H9 (cell line): ENCODE data around the gene SDC3. TPM values are rescaled to one million over a fixed set of nuclear protein-coding genes. Genes with fewer than 3 reads are reported as not detected.
A peak's percentile ranks its signal among the peaks of the same experiment; 100 is the strongest.
"Not testable (repeated sequence)": the region's sequence is repeated elsewhere in the genome, so short reads cannot be mapped to it uniquely, and the experiment has no call there.

Source experiments
- DNase-seq: peaks from one replicate; pipeline ENCODE4 v3.0.0-alpha.2; 2017
- H2AFZ ChIP-seq: one replicate; pipeline ENCODE4 v1.6.1; 2013; ENCODE audit warnings: mild to moderate bottlenecking, low read length, control low read depth, moderate library complexity
- H2AK5ac ChIP-seq: 2 replicates; pipeline ENCODE4 v1.6.1; 2013; ENCODE audit warnings: low read length, control low read depth, mixed read lengths; ENCODE audit not compliant: insufficient read length
- H2BK120ac ChIP-seq: one replicate; pipeline ENCODE4 v1.6.1; 2013; ENCODE audit warnings: low read depth, mild to moderate bottlenecking, low read length, control low read depth, inconsistent platforms; ENCODE audit not compliant: poor library complexity, severe bottlenecking
- H2BK12ac ChIP-seq: 2 replicates; pipeline ENCODE4 v1.6.1; 2013; ENCODE audit warnings: low read length, control low read depth, mixed read lengths, low read depth; ENCODE audit not compliant: insufficient read length
- H2BK15ac ChIP-seq: 2 replicates; pipeline ENCODE4 v1.6.1; 2013; ENCODE audit warnings: low read depth, low read length, control low read depth
- H2BK20ac ChIP-seq: one replicate; pipeline ENCODE4 v1.6.1; 2013; ENCODE audit warnings: low read depth, mild to moderate bottlenecking, low read length, control low read depth, inconsistent platforms; ENCODE audit not compliant: poor library complexity, severe bottlenecking
- H2BK5ac ChIP-seq: 2 replicates; pipeline ENCODE4 v1.6.1; 2013; ENCODE audit warnings: low read length, control low read depth, mixed read lengths; ENCODE audit not compliant: insufficient read length
- H3K14ac ChIP-seq: 2 replicates; pipeline ENCODE4 v1.6.1; 2013; ENCODE audit warnings: low read length, control low read depth; ENCODE audit not compliant: insufficient read depth
- H3K18ac ChIP-seq: 2 replicates; pipeline ENCODE4 v1.6.1; 2013; ENCODE audit warnings: low read depth, mild to moderate bottlenecking, mixed read lengths, low read length, control low read depth; ENCODE audit not compliant: insufficient read length
- H3K23ac ChIP-seq: 2 replicates; pipeline ENCODE4 v1.6.1; 2013; ENCODE audit warnings: low read length, control low read depth, mixed read lengths, low read depth; ENCODE audit not compliant: insufficient read length
- H3K23me2 ChIP-seq: 2 replicates; pipeline ENCODE4 v1.6.1; 2013; ENCODE audit warnings: low read depth, mild to moderate bottlenecking, mixed read lengths, low read length, control low read depth; ENCODE audit not compliant: insufficient read length, poor library complexity, severe bottlenecking
- H3K27ac ChIP-seq: 2 replicates; pipeline ENCODE4 v1.5.1; 2013; ENCODE audit warnings: low read length, control low read depth, mixed read lengths, low read depth; ENCODE audit not compliant: insufficient read length
- H3K27me3 ChIP-seq: 2 replicates; pipeline ENCODE4 v1.6.1; 2013; ENCODE audit warnings: low read length, control low read depth, inconsistent platforms; ENCODE audit not compliant: insufficient read depth
- H3K4ac ChIP-seq: 2 replicates; pipeline ENCODE4 v1.6.1; 2013; ENCODE audit warnings: low read depth, mild to moderate bottlenecking, control low read depth, inconsistent platforms, low read length, moderate library complexity
- H3K4me1 ChIP-seq: 2 replicates; pipeline ENCODE4 v1.6.1; 2013; ENCODE audit warnings: low read length, control low read depth, inconsistent platforms; ENCODE audit not compliant: insufficient read depth
- H3K4me2 ChIP-seq: 2 replicates; pipeline ENCODE4 v1.6.1; 2013; ENCODE audit warnings: low read length, control low read depth, mixed read lengths; ENCODE audit not compliant: insufficient read length, insufficient read depth
- H3K56ac ChIP-seq: 2 replicates; pipeline ENCODE4 v1.6.1; 2013; ENCODE audit warnings: low read depth, mild to moderate bottlenecking, mixed read lengths, low read length, control low read depth; ENCODE audit not compliant: insufficient read length
- H3K79me1 ChIP-seq: 2 replicates; pipeline ENCODE4 v1.6.1; 2013; ENCODE audit warnings: low read depth, mild to moderate bottlenecking, moderate library complexity, low read length, control low read depth, inconsistent platforms; ENCODE audit not compliant: insufficient read depth, poor library complexity, severe bottlenecking
- H3K79me2 ChIP-seq: 2 replicates; pipeline ENCODE4 v1.6.1; 2013; ENCODE audit warnings: low read length, control low read depth, inconsistent platforms; ENCODE audit not compliant: insufficient read depth
- H3K9ac ChIP-seq: 2 replicates; pipeline ENCODE4 v1.6.1; 2013; ENCODE audit warnings: low read length, control low read depth, mixed read lengths; ENCODE audit not compliant: insufficient read length; ENCODE audit errors: extremely low read depth
- H3K9me3 ChIP-seq: one replicate; pipeline ENCODE4 v1.6.1; 2013; ENCODE audit warnings: low read depth, low read length, inconsistent platforms; ENCODE audit not compliant: control insufficient read depth
- H3T11ph ChIP-seq: one replicate; pipeline ENCODE4 v1.6.1; 2013; ENCODE audit warnings: mild to moderate bottlenecking, low read length, control low read depth, inconsistent platforms
- H4K20me1 ChIP-seq: one replicate; pipeline ENCODE4 v1.6.1; 2013; ENCODE audit not compliant: control insufficient read depth, insufficient read length, insufficient read depth
- H4K5ac ChIP-seq: 2 replicates; pipeline ENCODE4 v1.6.1; 2013; ENCODE audit warnings: low read depth, mild to moderate bottlenecking, mixed read lengths, low read length, control low read depth; ENCODE audit not compliant: insufficient read length
- H4K8ac ChIP-seq: replicated peaks from 2 replicates; pipeline ENCODE4 v1.6.1; 2013; ENCODE audit warnings: low read length, control low read depth, mixed read lengths, low read depth; ENCODE audit not compliant: insufficient read length
- H4K91ac ChIP-seq: 2 replicates; pipeline ENCODE4 v1.6.1; 2013; ENCODE audit warnings: low read depth, mild to moderate bottlenecking, moderate library complexity, mixed read lengths, low read length, control low read depth; ENCODE audit not compliant: insufficient read length
- H3K27ac Mint-ChIP-seq, 3 experiments: 2 replicates in 2 of 3; 3 replicates in 1 of 3; pipeline ENCODE4 v1.8.0; 2020 to 2021; ENCODE audit warnings: mixed read lengths in 3 of 3, mild to moderate bottlenecking in 1 of 3, moderate library complexity in 1 of 3
- H3K27me3 Mint-ChIP-seq: 2 replicates; pipeline ENCODE4 v1.8.0; 2021; ENCODE audit warnings: low read depth, mild to moderate bottlenecking, moderate library complexity, mixed read lengths
- H3K36me3 Mint-ChIP-seq, 3 experiments: 2 replicates in 2 of 3; 3 replicates in 1 of 3; pipeline ENCODE4 v1.8.0; 2020 to 2021; ENCODE audit warnings: low read depth in 3 of 3, mixed read lengths in 3 of 3; ENCODE audit not compliant: insufficient read depth in 1 of 3
- H3K4me1 Mint-ChIP-seq, 2 experiments: 2 replicates each; pipeline ENCODE4 v1.8.0; 2020; ENCODE audit warnings: mixed read lengths in 2 of 2
- H3K4me3 Mint-ChIP-seq, 2 experiments: 2 replicates in 1 of 2; 3 replicates in 1 of 2; pipeline ENCODE4 v1.8.0; 2020 to 2021; ENCODE audit warnings: mild to moderate bottlenecking in 2 of 2, mixed read lengths in 2 of 2, moderate library complexity in 1 of 2
- H3K9me3 Mint-ChIP-seq, 2 experiments: 2 replicates in 1 of 2; 3 replicates in 1 of 2; pipeline ENCODE4 v1.8.0; 2020; ENCODE audit warnings: mild to moderate bottlenecking in 2 of 2, mixed read lengths in 2 of 2, moderate library complexity in 1 of 2
- CTCF ChIP-seq: fragments of 200-600 bp; sonication (generic); conservative IDR thresholded peaks from 3 replicates; pipeline ENCODE4 v1.8.0; 2021; ENCODE audit warnings: antibody characterized with exemption, mild to moderate bottlenecking
- WGBS: extraction: QIAGEN DNeasy Blood & Tissue Kit; methylation state at CpG from one replicate; pipeline ENCODE4 v1.1.7; 2013; ENCODE audit warnings: missing lambda C conversion rate, low lambda C conversion rate, mixed read lengths; ENCODE audit not compliant: insufficient read length; ENCODE audit errors: extremely low coverage; 5-methylcytosine and 5-hydroxymethylcytosine counted together
- total RNA-seq: library from RNA; stranded (reverse); gene quantifications from 2 replicates; pipeline ENCODE4 v1.2.1, GENCODE V29; 2021

The SDC3 gene
- total RNA-seq, 1 experiment from 2014 or later = 25.9 TPM

- no peak for DNase-seq
- no CpG with 5 or more reads among the region's 13 CpGs for WGBS
- peaks cover 16 to 18% of the 10 kb centered on the region in 2 experiments for H3K4me1 Mint-ChIP-seq
Measured at GRCh38 chr1:30868833-30869435, 39.6 kb downstream of the SDC3 start.

GRCh38 chr1:30868057-30868456, 40.5 kb downstream of the SDC3 start:
- no CpG with 5 or more reads among the region's 4 CpGs for whole genome bisulfite sequencing
- not testable (repeated sequence) for H3K4ac ChIP-seq

More at GRCh38 chr1:30868833-30869435, 39.6 kb downstream of the SDC3 start:
- Histone ChIP-seq H2BK120ac (no peak overlapping the region), H3K4ac (no peak overlapping the region), H3K79me2 (no peaks in the 10 kb centered on the region), H4K20me1 (no peaks in the 10 kb centered on the region), H2BK20ac (no peak overlapping the region), H3T11ph (no peak overlapping the region), H3K79me1 (no peaks in the 10 kb centered on the region), H4K8ac (no peak overlapping the region), H3K18ac (no peak overlapping the region), H3K27ac (no peak overlapping the region), H3K4me1 (no peaks in the 10 kb centered on the region), H2BK15ac (no peak overlapping the region), H4K5ac (no peak overlapping the region), H3K9me3 (peaks cover 14% of the 10 kb centered on the region), H3K27me3 (no peaks in the 10 kb centered on the region), H2BK12ac (no peak overlapping the region), H2BK5ac (no peak overlapping the region), H3K56ac (no peak overlapping the region), H3K4me2 (no peak overlapping the region), H3K9ac (no peak overlapping the region), H3K23ac (no peak overlapping the region), H2AFZ (no peak overlapping the region), H2AK5ac (no peak overlapping the region), H4K91ac (no peak overlapping the region), H3K23me2 (no peaks in the 10 kb centered on the region), H3K14ac (no peak overlapping the region; the same call in 1 of the 2 replicates)
- H3K36me3 Mint-ChIP-seq = peaks cover 4 to 9% (median 5%) of the 10 kb centered on the region in 3 experiments; a peak in 6 of 7 replicates
- no peak overlapping the region for H3K4me3 Mint-ChIP-seq
- TF ChIP-seq CTCF = no peak
- no peaks in the 10 kb centered on the region; the same call in 1 of the 2 replicates for H3K27me3 Mint-ChIP-seq
- no peaks in the 10 kb centered on the region for H3K9me3 Mint-ChIP-seq
- H3K27ac Mint-ChIP-seq = peak overlapping the region in 1 of 3 experiments; percentile 30; a peak in 1 of 7 replicates

More at GRCh38 chr1:30868057-30868456, 40.5 kb downstream of the SDC3 start:
- not testable (repeated sequence) for H3K56ac ChIP-seq, H3K23ac ChIP-seq, H2BK12ac ChIP-seq, H3K4me1 ChIP-seq, DNase-seq, H2BK5ac ChIP-seq, H3K27ac ChIP-seq, H2AFZ ChIP-seq, H3K18ac ChIP-seq, H3K27me3 ChIP-seq, H3K27me3 Mint-ChIP-seq, H2BK20ac ChIP-seq, H3K27ac Mint-ChIP-seq, H2AK5ac ChIP-seq, H3K14ac ChIP-seq, H4K20me1 ChIP-seq, H3K79me2 ChIP-seq, H3K4me2 ChIP-seq, H3K36me3 Mint-ChIP-seq, H3K9ac ChIP-seq, H3K23me2 ChIP-seq, H3K79me1 ChIP-seq, H2BK15ac ChIP-seq, H3K9me3 Mint-ChIP-seq, H4K5ac ChIP-seq, H4K91ac ChIP-seq, H3K4me3 Mint-ChIP-seq, H4K8ac ChIP-seq, H3T11ph ChIP-seq, H2BK120ac ChIP-seq
- H3K9me3 ChIP-seq = peaks cover 11% of the 10 kb centered on the region
- H3K4me1 Mint-ChIP-seq = peaks cover 14 to 18% of the 10 kb centered on the region in 2 experiments
